Astrocyte (in vitro differentiated cells and primary cell): ENCODE results near the gene BCAN.

ENCODE experiments used
- EZH2 ChIP-seq: IDR thresholded peaks from 2 replicates; pipeline ENCODE4 v1.6.1; 2012; ENCODE audit warnings: mild to moderate bottlenecking, low read length, inconsistent platforms; ENCODE audit not compliant: insufficient read depth
- TF ChIP-seq, protein P1 (sequence below): IDR thresholded peaks from 2 replicates; pipeline ENCODE4 v1.5.1; 2011; ENCODE audit warnings: low read depth, mild to moderate bottlenecking, inconsistent platforms, low read length, moderate library complexity; ENCODE audit not compliant: insufficient read depth

- TF ChIP-seq, protein P1, sequence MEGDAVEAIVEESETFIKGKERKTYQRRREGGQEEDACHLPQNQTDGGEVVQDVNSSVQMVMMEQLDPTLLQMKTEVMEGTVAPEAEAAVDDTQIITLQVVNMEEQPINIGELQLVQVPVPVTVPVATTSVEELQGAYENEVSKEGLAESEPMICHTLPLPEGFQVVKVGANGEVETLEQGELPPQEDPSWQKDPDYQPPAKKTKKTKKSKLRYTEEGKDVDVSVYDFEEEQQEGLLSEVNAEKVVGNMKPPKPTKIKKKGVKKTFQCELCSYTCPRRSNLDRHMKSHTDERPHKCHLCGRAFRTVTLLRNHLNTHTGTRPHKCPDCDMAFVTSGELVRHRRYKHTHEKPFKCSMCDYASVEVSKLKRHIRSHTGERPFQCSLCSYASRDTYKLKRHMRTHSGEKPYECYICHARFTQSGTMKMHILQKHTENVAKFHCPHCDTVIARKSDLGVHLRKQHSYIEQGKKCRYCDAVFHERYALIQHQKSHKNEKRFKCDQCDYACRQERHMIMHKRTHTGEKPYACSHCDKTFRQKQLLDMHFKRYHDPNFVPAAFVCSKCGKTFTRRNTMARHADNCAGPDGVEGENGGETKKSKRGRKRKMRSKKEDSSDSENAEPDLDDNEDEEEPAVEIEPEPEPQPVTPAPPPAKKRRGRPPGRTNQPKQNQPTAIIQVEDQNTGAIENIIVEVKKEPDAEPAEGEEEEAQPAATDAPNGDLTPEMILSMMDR: no peak
- peak; percentile 72 for TF ChIP-seq EZH2
These were observed 4.9 kb downstream of the BCAN start for GRCh38 chr1:156646738-156647211.
